Heart left ventricle (tissue), 13 donors: ENCODE measurements around the gene HLA-DQB2.

ENCODE experiments used
- CTCF ChIP-seq, 12 donors: fragments of 200-600 bp; sonication (generic) in 4 of 12; IDR thresholded peaks; one replicate each; pipeline versions ENCODE4 v1.5.0 to v1.8.0; 2018 to 2022; ENCODE audit warnings: antibody characterized with exemption in 12 of 12, mild to moderate bottlenecking in 5 of 12
- POLR2A ChIP-seq, 2 donors: fragments of 450-650 bp; IDR thresholded peaks; one replicate each; pipeline ENCODE4 v1.6.1; 2017; ENCODE audit warnings: antibody characterized with exemption in 2 of 2, mild to moderate bottlenecking in 2 of 2, moderate library complexity in 2 of 2
- donor health status: ischemic (EF 13 %, LVEDD 7.1; RV severe dilation, severe dysfunction).
- donor health status: DM: no; HTN: yes; CAD: no.
- donor health status: DM: no; HTN: no; CAD: no.
- donor health status: ischemic (EF 25% LVEDD 6.9; RV normal size, moderate dysfunction).
- donor health status: ischemic (EF 25% LVEDD 5.7; RV mildly dilated, moderate dysfunction).
- donor health status: ischemic (EF 35%, LVEDD 5.7; RV mildly dilated, moderate dysfunction).
- donor health status: nonischemic (EF 11% LVEDD 7.7; RV severe dilation, severe dysfunction).
- donor health status: DM: yes; HTN: yes; CAD: no.
- donor health status: PGD.
- donor health status: ischemic (EF 29% LVEDD 5.4; RV normal size, mild dysfunction).
- donor health status: nonischemic (EF 23%, LVEDD 6.1; RV moderate dilation, normal function).

- TF ChIP-seq CTCF (IDR thresholded peaks at IDR 0.05) (no peak), POLR2A (IDR thresholded peaks at IDR 0.05) (no peak)
Observed at GRCh38 chr6:32792901-32793435, 29.6 kb upstream of the HLA-DQB2 start.
